Activated CD4-positive, alpha-beta T cell treated with anti-CD3 and anti-CD28 coated beads for 36 hours (primary cell): ENCODE results near the gene GPR34. TPM values are rescaled to one million over a fixed set of nuclear protein-coding genes. Genes with fewer than 3 reads are reported as not detected.

Experiments used
- ATAC-seq: fragments of 200-7000 bp; cut with Tn5 transposase; one replicate; pipeline ENCODE4 v1.10.0; 2021; ENCODE audit warnings: mild to moderate bottlenecking, moderate library complexity
- CTCF ChIA-PET: fragments of 350-600 bp; sonication (Branson Sonifier 250); formaldehyde crosslinking; loops from one replicate; lab custom pipeline; 2021; ENCODE audit warnings: antibody characterized with exemption; lab: Charles Lee
- POLR2A ChIA-PET: fragments of 350-600 bp; sonication (Branson Sonifier 250); formaldehyde crosslinking; loops from one replicate; lab custom pipeline; 2021; ENCODE audit warnings: antibody characterized with exemption, inconsistent platforms; lab: Charles Lee
- DNase-seq: peaks from one replicate; pipeline ENCODE4 v3.0.0-alpha.2; 2020
- H3K27ac Mint-ChIP-seq: one replicate; pipeline ENCODE4 v1.8.0; 2021; ENCODE audit warnings: mixed read lengths
- H3K27me3 Mint-ChIP-seq: one replicate; pipeline ENCODE4 v1.8.0; 2021; ENCODE audit warnings: mixed read lengths
- H3K36me3 Mint-ChIP-seq: one replicate; pipeline ENCODE4 v1.8.0; 2021; ENCODE audit warnings: low read depth, mixed read lengths
- H3K4me1 Mint-ChIP-seq: one replicate; pipeline ENCODE4 v1.8.0; 2021; ENCODE audit warnings: mixed read lengths
- H3K4me3 Mint-ChIP-seq: one replicate; pipeline ENCODE4 v1.8.0; 2021; ENCODE audit warnings: mild to moderate bottlenecking, moderate library complexity, mixed read lengths
- H3K9me3 Mint-ChIP-seq: one replicate; pipeline ENCODE4 v1.8.0; 2021; ENCODE audit warnings: low read depth, mixed read lengths
- intact Hi-C, 2 experiments: fragments of 100-400 bp; cut with DNase I in 1 of 2; cut with micrococcal nuclease in 1 of 2; formaldehyde crosslinking; loops; one replicate each; pipeline versions ENCODE4 v1.14.2 to v1.15.1; 2022 to 2024; cut with DNase I, micrococcal nuclease
- total RNA-seq, 2 experiments: library from RNA; stranded (reverse); gene quantifications; one replicate each; pipeline ENCODE4 v1.2.3, GENCODE V29; 2021

The GPR34 gene
- total RNA-seq, 2 experiments from 2014 or later: 0.12 TPM; not detected in 1

- DNase-seq (no peak), ATAC-seq (no peak)
- intact Hi-C loops: no loop called here
- peaks cover 5% of the 10 kb centered on the region for H3K36me3 Mint-ChIP-seq
- H3K27me3 Mint-ChIP-seq: no peaks in the 10 kb centered on the region
- CTCF ChIA-PET: interaction anchor here (1.4 kb wide), 1 partner anchor 42 kb away, joined by 3 read pairs; no protein-coding TSS in a partner anchor
- no peak overlapping the region for H3K27ac Mint-ChIP-seq
- no peak overlapping the region for H3K4me3 Mint-ChIP-seq
- POLR2A ChIA-PET: no interaction called here
- no peaks in the 10 kb centered on the region for H3K9me3 Mint-ChIP-seq
- H3K4me1 Mint-ChIP-seq: peaks cover 14% of the 10 kb centered on the region
Observed at GRCh38 chrX:41739871-41740270, 51.1 kb downstream of the GPR34 start.

Other genes starting within 250 kb of the GPR34 start
- gene NYX, start 241.6 kb upstream of the GPR34 start, total RNA-seq: not detected
- gene GPR82, start 35.2 kb downstream of the GPR34 start, total RNA-seq: under 1 TPM; 0.05 TPM
- gene CASK, start 234.6 kb downstream of the GPR34 start, total RNA-seq: 10 to 100 TPM; 14.4 to 15.0 TPM